ENCODE measurements around the gene NELFE.
"Not testable (repeated sequence)": the region's sequence is repeated elsewhere in the genome, so short reads cannot be mapped to it uniquely, and the experiment has no call there.

Gene NELFE

DNA sequence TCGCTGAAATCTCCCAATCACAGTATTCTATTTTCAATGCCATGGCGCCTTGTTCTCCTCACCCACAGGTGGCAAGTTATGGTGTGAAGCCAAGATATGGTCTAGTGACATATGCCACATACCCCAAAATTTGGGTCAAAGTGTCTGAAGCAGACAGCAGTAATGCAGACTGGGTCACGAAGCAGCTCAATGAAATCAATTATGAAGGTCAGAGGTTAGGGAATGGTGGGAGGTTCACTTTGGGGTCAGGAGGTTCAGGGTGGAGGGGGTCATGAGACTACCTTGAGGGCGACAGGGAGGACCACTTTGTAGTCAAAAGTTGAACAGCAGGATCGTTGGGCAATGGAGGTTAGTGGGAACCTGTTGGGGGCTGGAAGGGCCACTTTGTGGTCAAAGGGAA is 10.5 kb downstream of the NELFE start:
- no peak for DNase-seq

DNA sequence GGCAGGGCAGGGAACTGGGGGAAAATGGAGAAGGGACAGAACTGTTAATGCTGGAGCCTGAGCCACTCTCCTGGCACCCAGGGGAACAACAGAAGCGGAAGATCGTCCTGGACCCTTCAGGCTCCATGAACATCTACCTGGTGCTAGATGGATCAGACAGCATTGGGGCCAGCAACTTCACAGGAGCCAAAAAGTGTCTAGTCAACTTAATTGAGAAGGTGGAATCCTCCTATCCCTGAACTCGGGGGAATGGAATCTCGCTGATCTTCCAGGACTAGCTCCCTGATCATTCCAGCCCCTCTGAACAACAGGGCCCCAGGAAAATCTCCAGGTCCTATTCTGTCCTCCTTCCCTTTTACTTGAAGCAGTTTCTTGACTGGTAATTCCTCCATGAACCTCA is 10.9 kb downstream of the NELFE start:
- no peak for DNase-seq

DNA sequence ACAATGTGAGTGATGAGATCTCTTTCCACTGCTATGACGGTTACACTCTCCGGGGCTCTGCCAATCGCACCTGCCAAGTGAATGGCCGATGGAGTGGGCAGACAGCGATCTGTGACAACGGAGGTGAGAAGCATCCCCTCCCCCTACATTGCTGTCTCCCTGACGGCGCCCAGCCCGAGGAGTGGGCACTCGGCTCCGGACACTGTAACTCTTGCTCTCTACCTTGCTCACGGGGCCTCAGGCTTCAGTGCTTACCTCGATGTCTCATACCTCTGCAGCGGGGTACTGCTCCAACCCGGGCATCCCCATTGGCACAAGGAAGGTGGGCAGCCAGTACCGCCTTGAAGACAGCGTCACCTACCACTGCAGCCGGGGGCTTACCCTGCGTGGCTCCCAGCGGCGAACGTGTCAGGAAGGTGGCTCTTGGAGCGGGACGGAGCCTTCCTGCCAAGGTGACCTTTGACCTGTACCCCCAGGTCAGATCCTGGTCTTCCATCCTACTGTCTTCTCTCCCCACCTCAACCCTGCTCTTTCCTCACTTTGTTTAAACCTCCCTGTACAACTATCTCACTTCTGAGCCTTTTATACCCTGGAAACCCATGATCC is 11.6 kb downstream of the NELFE start:
- DNase-seq = no peak

DNA sequence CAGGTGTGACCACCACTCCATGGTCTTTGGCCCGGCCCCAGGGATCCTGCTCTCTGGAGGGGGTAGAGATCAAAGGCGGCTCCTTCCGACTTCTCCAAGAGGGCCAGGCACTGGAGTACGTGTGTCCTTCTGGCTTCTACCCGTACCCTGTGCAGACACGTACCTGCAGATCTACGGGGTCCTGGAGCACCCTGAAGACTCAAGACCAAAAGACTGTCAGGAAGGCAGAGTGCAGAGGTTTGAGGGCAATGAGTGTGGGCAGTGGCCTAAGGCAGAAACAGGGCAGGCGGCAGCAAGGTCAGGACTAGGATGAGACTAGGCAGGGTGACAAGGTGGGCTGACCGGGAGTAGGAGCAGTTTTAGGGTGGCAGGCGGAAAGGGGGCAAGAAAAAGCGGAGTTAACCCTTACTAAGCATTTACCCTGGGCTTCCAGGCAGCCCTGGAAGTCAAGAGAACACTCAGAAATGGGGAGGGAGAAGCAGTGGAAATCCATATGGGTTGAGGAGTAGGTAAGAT is 12.3 kb downstream of the NELFE start:
- DNase-seq = no peak

- no peak for DNase-seq
Measured at GRCh38 chr6:31945507-31946369, 13.0 kb downstream of the NELFE start, which contains the start of gene CFB. TSS of gene CFB (plus strand) at chr6:31946095. CDS start at chr6:31946222, 127 bp downstream.

DNA sequence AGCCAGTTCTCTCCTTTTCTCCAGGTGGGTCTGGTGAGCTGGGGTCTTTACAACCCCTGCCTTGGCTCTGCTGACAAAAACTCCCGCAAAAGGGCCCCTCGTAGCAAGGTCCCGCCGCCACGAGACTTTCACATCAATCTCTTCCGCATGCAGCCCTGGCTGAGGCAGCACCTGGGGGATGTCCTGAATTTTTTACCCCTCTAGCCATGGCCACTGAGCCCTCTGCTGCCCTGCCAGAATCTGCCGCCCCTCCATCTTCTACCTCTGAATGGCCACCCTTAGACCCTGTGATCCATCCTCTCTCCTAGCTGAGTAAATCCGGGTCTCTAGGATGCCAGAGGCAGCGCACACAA is 13.6 kb downstream of the NELFE start:
- DNase-seq = no peak

GRCh38 chr6:31943742-31944141 is 15.0 kb downstream of the NELFE start:
- DNase-seq = no peak

- DNase-seq = no peak
Measured at GRCh38 chr6:31940256-31940664, 18.5 kb downstream of the NELFE start.

- no peak for DNase-seq
Measured at GRCh38 chr6:31935823-31936222, 22.9 kb downstream of the NELFE start.

- no peak for DNase-seq
Measured at GRCh38 chr6:31935021-31935420, 23.8 kb downstream of the NELFE start.

- DNase-seq = no peak
Measured at GRCh38 chr6:31933537-31933936, 25.2 kb downstream of the NELFE start.

GRCh38 chr6:31932137-31932536 is 26.6 kb downstream of the NELFE start:
- not testable (repeated sequence) for DNase-seq

DNA sequence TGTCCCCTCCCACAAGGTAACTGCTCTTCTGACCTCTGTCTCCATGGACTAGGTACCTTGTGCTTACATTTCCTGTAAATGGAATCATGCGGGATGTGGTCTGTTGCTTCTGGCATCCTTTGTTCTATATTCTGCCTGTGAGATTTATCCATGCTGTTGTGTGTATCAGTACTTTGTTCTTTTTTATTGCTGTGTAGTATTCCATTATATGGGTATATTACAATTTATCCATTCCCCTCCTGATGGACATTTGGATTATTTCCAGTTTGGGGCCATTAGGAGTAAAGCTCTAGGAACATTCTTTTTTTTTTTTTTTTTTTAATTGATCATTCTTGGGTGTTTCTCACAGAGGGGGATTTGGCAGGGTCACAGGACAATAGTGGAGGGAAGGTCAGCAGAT is 27.8 kb downstream of the NELFE start:
- no peak for DNase-seq

GRCh38 chr6:31928672-31928939 is 30.2 kb downstream of the NELFE start:
- no peak for DNase-seq

DNA sequence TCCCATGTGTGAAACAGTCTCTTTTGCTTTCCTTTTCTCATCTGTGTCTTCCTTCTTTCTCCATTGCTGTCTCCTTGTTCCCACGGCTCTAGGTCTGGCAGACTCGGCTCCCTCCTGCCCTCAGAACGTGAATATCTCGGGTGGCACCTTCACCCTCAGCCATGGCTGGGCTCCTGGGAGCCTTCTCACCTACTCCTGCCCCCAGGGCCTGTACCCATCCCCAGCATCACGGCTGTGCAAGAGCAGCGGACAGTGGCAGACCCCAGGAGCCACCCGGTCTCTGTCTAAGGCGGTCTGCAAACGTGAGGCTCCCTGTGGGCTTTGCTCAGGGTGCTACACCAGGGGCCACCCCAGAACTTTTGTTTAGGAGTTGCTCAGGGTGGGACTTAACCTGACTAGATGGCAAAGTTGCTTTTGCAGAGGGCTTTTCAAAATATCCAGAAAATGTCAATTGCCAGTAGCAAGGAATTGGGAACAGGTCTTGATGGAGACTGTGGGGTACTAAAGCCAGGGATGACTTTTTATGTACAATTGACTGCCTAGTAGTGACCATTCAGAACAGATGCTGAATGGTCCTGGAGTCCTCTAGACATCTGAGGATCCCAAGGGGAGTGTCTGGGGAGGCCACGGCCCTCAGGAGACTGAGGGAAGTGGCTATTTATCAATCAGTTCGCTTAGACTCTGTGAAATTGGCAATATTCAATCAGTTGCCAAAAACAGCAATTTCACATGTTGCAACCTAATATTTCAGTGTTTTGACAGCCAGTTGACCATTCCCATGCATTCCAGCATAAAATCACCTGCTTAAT is 30.7 kb downstream of the NELFE start:
- DNase-seq = no peak

GRCh38 chr6:31927242-31927862 is 31.4 kb downstream of the NELFE start, which contains the start of gene C2:
TSS of gene C2 (plus strand) at chr6:31927717. CDS start at chr6:31927753, 36 bp downstream.
- no peak for DNase-seq

- no peak for DNase-seq
Measured at GRCh38 chr6:31922942-31923341, 35.8 kb downstream of the NELFE start.

DNA sequence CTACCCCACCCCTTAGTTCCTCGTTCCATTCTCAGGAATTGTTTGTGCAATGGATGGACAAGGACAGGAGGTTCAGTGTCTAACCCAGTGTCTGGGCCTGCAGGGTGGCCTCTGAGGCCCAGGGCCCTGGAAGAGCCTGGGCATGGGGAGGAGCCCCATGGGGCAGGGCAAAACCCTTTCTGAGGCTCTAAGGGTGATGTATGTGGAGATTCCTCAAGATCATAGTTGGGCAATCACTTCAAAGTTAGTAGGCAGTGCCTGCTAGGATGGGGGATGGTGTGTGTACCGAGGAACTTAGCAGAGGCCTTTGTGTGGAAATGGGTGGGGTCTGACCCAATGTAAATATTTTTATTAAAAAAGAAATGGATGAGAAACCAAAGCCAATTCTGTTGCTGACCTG is 38.0 kb downstream of the NELFE start:
- DNase-seq = no peak

DNA sequence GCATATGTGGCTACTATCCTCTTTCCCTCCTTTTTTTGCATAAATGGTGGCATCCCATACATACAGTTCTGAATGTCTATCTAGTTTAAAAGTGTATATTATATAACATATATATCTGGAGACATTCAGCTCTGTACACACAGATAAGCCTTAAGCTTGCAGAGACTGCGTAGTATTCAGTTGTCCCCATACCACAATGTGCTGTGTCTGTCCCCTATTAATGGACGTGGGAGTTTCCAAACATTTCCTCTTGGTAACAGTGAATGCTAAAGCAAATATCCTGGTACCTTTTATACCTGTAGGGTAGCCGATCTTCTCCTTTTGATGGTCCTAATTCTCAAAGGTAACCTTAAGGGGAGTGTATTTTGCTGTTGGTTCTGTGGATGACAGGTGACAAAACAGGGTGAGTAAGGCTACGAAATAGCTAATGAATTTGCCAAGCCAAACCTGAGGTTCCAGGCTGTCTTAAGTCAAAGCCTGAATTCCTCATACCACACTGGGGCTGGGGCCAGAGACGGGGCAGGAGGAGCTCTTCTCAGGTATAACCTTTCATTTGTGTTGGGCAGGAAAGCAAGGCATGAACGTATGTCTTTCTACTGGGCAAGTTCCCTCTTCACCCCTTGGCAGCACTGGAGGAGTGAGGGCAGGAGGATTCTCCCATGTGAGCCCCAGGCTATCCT is 39.0 kb downstream of the NELFE start:
- DNase-seq = no peak

DNA sequence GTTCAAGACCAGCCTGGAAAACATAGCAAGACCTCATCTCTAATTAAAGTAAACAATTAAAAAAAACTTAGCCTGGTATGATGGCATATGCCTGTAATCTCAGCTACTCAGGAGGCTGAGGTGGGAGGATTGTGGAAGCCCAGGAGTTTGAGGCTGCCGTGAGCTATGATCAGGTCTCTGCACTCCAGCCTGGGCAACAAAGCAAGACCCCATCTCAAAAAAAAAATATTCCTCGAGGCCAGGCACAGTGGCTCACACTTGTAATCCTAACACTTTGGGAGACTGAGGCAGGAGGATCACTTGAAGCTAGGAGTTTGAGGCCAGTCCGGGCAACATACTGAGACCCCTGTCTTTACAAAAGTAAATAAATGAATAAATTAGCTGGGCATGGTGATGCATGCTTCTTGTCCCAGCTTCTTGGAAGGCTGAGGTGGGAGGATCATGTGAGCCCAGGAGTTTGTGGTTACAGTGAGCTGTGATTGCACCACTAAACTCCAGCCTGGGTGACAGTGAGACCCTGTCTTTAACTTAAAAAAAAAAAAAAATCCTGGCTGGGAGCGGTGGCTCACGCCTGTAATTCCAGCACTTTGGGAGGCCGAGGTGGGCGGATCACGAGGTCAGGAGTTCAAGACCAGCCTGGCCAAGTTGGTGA is 40.6 kb downstream of the NELFE start:
- no peak for DNase-seq

GRCh38 chr6:31915756-31916155 is 43.0 kb downstream of the NELFE start:
- DNase-seq = no peak

- no peak for DNase-seq
Measured at GRCh38 chr6:31915351-31915750, 43.4 kb downstream of the NELFE start.
